RWPE1 (cell line): Measurements from ENCODE around the gene ATP5ME.

ENCODE experiments used
- CTCF ChIA-PET: fragments of 350-600 bp; sonication (Branson Sonifier 250); formaldehyde crosslinking; extraction: SDS; loops from one replicate; lab custom pipeline; 2021; lab: Yijun Ruan, JAX
- POLR2A ChIA-PET: fragments of 400-600 bp; formaldehyde crosslinking; extraction: SDS; loops from one replicate; lab custom pipeline; 2020; ENCODE audit warnings: antibody characterized with exemption; ENCODE audit not compliant: low non-redundant PET; lab: Yijun Ruan, JAX
- DNase-seq: peaks from one replicate; pipeline ENCODE4 v3.0.0; 2012; ENCODE audit warnings: low spot score
- H3K27ac ChIP-seq: fragments of 450-650 bp; 2 replicates; pipeline ENCODE4 v1.5.1; 2017
- CTCF ChIP-seq: fragments of 450-650 bp; conservative IDR thresholded peaks from 2 replicates; pipeline ENCODE4 v1.5.1; 2017; ENCODE audit warnings: low read depth, mild to moderate bottlenecking

ATP5ME gene

GRCh38 chr4:666822-667544 is 7.1 kb downstream of the ATP5ME start:
- TF ChIP-seq CTCF: no peak
- no peak for DNase-seq
- ChIA-PET CTCF (interaction anchor here (0.6 kb wide), 1 partner anchor 18 kb away, joined by 4 read pairs; no protein-coding TSS in a partner anchor), POLR2A (no interaction called here)
- H3K27ac ChIP-seq: no peak overlapping the region

DNA sequence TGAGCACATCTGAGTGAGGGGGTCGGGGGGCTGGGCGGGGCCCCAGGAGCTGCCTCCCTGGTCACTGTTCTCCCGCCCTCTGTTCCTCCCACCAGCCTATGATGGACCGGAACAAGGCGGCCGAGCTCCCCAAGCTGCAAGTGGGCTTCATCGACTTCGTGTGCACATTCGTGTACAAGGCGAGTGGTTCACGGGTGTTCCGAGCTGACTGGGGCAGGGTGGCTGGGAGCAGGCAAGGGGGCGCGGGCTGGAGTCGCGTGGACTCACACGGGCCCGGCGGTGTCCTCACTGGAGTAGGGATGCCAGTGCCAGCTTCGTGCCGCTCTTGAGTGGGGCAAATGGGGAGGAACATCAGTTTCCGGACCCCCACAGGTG is 7.7 kb downstream of the ATP5ME start:
- no peak for TF ChIP-seq CTCF
- ChIA-PET POLR2A (no interaction called here), CTCF (no interaction called here)
- no peak overlapping the region for H3K27ac ChIP-seq
- DNase-seq: no peak

DNA sequence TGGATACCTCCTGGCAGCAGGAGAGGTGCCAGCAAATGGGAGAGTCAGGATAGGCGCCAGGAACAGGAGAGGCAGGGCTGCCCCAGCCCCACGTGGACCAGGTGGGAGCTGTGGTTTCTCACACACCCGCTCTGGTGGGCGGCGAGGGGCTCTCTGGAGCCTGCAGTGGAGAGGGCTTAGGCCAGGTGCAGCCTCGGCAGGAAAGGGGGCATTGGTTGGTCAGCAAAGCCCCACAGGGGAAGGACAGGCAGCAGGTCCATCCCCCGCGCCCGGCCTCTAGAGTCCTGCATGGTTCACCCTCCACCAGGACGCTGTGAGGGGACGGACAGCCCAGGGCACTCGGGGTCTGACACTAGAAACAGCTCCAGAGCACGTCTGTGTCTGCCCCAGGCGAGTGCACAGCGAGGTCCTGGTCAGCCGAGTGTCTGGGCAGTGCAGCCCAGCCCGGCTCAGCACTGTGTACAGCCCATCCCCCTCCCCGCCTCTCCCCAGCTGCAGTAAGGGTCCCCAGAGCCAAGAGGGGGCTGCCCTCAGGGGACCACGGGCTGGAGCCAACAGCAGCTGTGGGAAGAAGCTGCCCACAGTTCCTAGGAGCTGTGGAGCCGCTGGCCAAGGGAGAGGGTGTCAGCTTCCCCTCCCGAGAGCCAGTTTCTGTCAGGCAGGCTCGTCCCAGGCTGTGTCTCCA is 8.2 kb downstream of the ATP5ME start:
- no peak for TF ChIP-seq CTCF
- CTCF ChIA-PET: no interaction called here
- no peak overlapping the region for H3K27ac ChIP-seq
- DNase-seq: no peak
- POLR2A ChIA-PET: no interaction called here

DNA sequence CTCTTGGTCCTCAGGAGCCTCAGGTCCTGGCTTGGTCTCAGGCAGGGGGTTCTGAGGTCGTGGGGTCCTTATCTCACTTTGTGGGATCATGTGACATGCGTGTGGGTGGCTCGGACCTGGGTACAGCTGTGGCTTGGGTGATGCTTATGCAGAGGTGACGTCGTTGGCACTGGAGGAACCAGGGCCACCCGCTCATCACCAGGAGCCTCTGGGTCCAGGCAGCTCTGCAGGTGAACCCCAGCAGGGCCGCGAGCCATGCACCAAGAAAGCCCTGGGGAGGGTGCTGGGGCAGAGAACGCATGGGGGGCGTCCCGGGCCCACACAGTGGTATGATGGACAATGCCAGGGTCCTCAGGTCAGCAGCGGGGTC is 8.7 kb downstream of the ATP5ME start:
- H3K27ac ChIP-seq: no peak overlapping the region
- DNase-seq: no peak
- TF ChIP-seq CTCF: no peak
- ChIA-PET POLR2A (no interaction called here), CTCF (no interaction called here)

- DNase-seq: no peak
- TF ChIP-seq CTCF: no peak
- H3K27ac ChIP-seq: no peak overlapping the region
- CTCF ChIA-PET: no interaction called here
- POLR2A ChIA-PET: no interaction called here
These were observed 9.3 kb downstream of the ATP5ME start for GRCh38 chr4:664713-665231.

GRCh38 chr4:663438-664428 is 10.3 kb downstream of the ATP5ME start:
- TF ChIP-seq CTCF: no peak
- DNase-seq: no peak
- CTCF ChIA-PET: no interaction called here
- POLR2A ChIA-PET: no interaction called here
- H3K27ac ChIP-seq: no peak overlapping the region
